ENCODE data around the gene EPHA7.

Gene EPHA7

GRCh38 chr6:93242049-93242448 is 177.3 kb downstream of the EPHA7 start:
- Histone ChIP-seq H3K27ac (ENCODE audit: extremely low read depth, low read depth, low read length) (no peak overlapping the region), H3K4me1 (ENCODE audit: control insufficient read depth, insufficient read depth, low read length) (peaks cover 21% of the 10 kb centered on the region), H3K36me3 (ENCODE audit: control insufficient read depth in 2 of 2, insufficient read depth in 1 of 2, low read length in 2 of 2) (peaks cover 11% of the 10 kb centered on the region in 2 experiments), H3K9me3 (ENCODE audit: control insufficient read depth, insufficient read depth, low read depth, low read length) (no peaks in the 10 kb centered on the region), H3K4me3 (ENCODE audit: low read depth, low read length) (no peak overlapping the region)
- TF ChIP-seq ZNF654 (tag by site-specific recombination; IDR thresholded peaks at IDR 0.05; ENCODE audit: low read depth): no peak
- TF ChIP-seq, protein P1, sequence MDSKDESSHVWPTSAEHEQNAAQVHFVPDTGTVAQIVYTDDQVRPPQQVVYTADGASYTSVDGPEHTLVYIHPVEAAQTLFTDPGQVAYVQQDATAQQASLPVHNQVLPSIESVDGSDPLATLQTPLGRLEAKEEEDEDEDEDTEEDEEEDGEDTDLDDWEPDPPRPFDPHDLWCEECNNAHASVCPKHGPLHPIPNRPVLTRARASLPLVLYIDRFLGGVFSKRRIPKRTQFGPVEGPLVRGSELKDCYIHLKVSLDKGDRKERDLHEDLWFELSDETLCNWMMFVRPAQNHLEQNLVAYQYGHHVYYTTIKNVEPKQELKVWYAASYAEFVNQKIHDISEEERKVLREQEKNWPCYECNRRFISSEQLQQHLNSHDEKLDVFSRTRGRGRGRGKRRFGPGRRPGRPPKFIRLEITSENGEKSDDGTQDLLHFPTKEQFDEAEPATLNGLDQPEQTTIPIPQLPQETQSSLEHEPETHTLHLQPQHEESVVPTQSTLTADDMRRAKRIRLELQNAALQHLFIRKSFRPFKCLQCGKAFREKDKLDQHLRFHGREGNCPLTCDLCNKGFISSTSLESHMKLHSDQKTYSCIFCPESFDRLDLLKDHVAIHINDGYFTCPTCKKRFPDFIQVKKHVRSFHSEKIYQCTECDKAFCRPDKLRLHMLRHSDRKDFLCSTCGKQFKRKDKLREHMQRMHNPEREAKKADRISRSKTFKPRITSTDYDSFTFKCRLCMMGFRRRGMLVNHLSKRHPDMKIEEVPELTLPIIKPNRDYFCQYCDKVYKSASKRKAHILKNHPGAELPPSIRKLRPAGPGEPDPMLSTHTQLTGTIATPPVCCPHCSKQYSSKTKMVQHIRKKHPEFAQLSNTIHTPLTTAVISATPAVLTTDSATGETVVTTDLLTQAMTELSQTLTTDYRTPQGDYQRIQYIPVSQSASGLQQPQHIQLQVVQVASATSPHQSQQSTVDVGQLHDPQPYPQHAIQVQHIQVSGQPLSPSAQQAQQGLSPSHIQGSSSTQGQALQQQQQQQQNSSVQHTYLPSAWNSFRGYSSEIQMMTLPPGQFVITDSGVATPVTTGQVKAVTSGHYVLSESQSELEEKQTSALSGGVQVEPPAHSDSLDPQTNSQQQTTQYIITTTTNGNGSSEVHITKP (tag by site-specific recombination; IDR thresholded peaks at IDR 0.05): no peak
- no peak for TF ChIP-seq ZNF626 (tag by site-specific recombination; IDR thresholded peaks at IDR 0.05)
- no peak for TF ChIP-seq ZNF366 (tag by site-specific recombination; conservative IDR thresholded peaks at IDR 0.05)
- no peak for TF ChIP-seq ZNF677 (tag by site-specific recombination; IDR thresholded peaks at IDR 0.05)
- no peak for TF ChIP-seq GLI4 (tag by site-specific recombination; IDR thresholded peaks at IDR 0.05)
- no peak for TF ChIP-seq ZNF558 (tag by site-specific recombination; IDR thresholded peaks at IDR 0.05)
- TF ChIP-seq ZNF548 (tag by site-specific recombination; IDR thresholded peaks at IDR 0.05): no peak
- no peak for TF ChIP-seq ZNF561 (tag by site-specific recombination; IDR thresholded peaks at IDR 0.05; ENCODE audit: borderline replicate concordance)
- TF ChIP-seq, protein P2, sequence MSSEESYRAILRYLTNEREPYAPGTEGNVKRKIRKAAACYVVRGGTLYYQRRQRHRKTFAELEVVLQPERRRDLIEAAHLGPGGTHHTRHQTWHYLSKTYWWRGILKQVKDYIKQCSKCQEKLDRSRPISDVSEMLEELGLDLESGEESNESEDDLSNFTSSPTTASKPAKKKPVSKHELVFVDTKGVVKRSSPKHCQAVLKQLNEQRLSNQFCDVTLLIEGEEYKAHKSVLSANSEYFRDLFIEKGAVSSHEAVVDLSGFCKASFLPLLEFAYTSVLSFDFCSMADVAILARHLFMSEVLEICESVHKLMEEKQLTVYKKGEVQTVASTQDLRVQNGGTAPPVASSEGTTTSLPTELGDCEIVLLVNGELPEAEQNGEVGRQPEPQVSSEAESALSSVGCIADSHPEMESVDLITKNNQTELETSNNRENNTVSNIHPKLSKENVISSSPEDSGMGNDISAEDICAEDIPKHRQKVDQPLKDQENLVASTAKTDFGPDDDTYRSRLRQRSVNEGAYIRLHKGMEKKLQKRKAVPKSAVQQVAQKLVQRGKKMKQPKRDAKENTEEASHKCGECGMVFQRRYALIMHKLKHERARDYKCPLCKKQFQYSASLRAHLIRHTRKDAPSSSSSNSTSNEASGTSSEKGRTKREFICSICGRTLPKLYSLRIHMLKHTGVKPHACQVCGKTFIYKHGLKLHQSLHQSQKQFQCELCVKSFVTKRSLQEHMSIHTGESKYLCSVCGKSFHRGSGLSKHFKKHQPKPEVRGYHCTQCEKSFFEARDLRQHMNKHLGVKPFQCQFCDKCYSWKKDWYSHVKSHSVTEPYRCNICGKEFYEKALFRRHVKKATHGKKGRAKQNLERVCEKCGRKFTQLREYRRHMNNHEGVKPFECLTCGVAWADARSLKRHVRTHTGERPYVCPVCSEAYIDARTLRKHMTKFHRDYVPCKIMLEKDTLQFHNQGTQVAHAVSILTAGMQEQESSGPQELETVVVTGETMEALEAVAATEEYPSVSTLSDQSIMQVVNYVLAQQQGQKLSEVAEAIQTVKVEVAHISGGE (tag by site-specific recombination; conservative IDR thresholded peaks at IDR 0.05; ENCODE audit: low read depth): no peak
- TF ChIP-seq FEZF1 (tag by site-specific recombination; IDR thresholded peaks at IDR 0.05): no peak
- no peak for TF ChIP-seq ZNF311 (tag by site-specific recombination; IDR thresholded peaks at IDR 0.05; ENCODE audit: borderline replicate concordance)
- TF ChIP-seq, protein P3, sequence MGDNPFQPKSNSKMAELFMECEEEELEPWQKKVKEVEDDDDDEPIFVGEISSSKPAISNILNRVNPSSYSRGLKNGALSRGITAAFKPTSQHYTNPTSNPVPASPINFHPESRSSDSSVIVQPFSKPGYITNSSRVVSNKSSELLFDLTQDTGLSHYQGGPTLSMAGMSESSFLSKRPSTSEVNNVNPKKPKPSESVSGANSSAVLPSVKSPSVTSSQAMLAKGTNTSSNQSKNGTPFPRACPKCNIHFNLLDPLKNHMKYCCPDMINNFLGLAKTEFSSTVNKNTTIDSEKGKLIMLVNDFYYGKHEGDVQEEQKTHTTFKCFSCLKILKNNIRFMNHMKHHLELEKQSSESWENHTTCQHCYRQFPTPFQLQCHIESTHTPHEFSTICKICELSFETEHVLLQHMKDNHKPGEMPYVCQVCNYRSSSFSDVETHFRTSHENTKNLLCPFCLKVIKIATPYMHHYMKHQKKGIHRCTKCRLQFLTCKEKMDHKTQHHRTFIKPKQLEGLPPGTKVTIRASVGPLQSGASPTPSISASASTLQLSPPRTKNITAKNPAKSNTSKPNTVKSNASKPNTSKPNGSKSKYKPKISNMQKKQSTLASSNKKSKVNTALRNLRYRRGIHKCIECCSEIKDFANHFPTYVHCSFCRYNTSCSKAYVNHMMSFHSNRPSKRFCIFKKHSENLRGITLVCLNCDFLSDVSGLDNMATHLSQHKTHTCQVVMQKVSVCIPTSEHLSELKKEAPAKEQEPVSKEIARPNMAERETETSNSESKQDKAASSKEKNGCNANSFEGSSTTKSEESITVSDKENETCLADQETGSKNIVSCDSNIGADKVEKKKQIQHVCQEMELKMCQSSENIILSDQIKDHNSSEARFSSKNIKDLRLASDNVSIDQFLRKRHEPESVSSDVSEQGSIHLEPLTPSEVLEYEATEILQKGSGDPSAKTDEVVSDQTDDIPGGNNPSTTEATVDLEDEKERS (tag by site-specific recombination; IDR thresholded peaks at IDR 0.05): no peak
- TF ChIP-seq PRDM4 (tag by site-specific recombination; IDR thresholded peaks at IDR 0.05): no peak
- CTCF ChIA-PET: no interaction called here
- POLR2A ChIA-PET: interaction anchor here (1.3 kb wide), 1 partner anchor 178 kb away, joined by 5 read pairs; the partner anchor contains the start of gene EPHA7
